ENCODE data around the gene CES3. TPM values are rescaled to one million over a fixed set of nuclear protein-coding genes. Genes with fewer than 3 reads are reported as not detected.

Gene CES3
- polyA plus RNA-seq, 2 of the 4 experiments (the other 2 are of a cell fraction), result 2.1 to 3.8 TPM

GRCh38 chr16:66977341-66978113 is 16.5 kb downstream of the CES3 start:
- WGBS (ENCODE audit: missing lambda C conversion rate), result 23% methylated on average over 13 of the region's 15 CpGs
- Histone ChIP-seq H3K4me3 (no peak overlapping the region), H3K4me1 (peaks cover 3% of the 10 kb centered on the region; the same call in 1 of the 3 replicates), H3K27ac (peak overlapping the region; percentile 16 to 53; a peak in 2 of 6 replicates), H3K9me3 (no peaks in the 10 kb centered on the region), H3K4me2 (no peak overlapping the region)
- FAIRE-seq, result no peak
- DNase-seq (ENCODE audit: low read depth in 1 of 2, low spot score in 1 of 2), result peak; percentile 87 to 91
- POLR2A ChIA-PET, result no interaction called here
- peak; percentile 98 to 99 for ATAC-seq
- TF ChIP-seq, protein P1, sequence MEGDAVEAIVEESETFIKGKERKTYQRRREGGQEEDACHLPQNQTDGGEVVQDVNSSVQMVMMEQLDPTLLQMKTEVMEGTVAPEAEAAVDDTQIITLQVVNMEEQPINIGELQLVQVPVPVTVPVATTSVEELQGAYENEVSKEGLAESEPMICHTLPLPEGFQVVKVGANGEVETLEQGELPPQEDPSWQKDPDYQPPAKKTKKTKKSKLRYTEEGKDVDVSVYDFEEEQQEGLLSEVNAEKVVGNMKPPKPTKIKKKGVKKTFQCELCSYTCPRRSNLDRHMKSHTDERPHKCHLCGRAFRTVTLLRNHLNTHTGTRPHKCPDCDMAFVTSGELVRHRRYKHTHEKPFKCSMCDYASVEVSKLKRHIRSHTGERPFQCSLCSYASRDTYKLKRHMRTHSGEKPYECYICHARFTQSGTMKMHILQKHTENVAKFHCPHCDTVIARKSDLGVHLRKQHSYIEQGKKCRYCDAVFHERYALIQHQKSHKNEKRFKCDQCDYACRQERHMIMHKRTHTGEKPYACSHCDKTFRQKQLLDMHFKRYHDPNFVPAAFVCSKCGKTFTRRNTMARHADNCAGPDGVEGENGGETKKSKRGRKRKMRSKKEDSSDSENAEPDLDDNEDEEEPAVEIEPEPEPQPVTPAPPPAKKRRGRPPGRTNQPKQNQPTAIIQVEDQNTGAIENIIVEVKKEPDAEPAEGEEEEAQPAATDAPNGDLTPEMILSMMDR (IDR thresholded peaks at IDR 0.05), result peak; percentile 94
- peak; percentile 98 for TF ChIP-seq RAD21 (conservative IDR thresholded peaks at IDR 0.05 in 1 of 2, IDR thresholded peaks at IDR 0.05 in 1 of 2)
- TF ChIP-seq SMC3 (IDR thresholded peaks at IDR 0.05), result peak; percentile 96
- TF ChIP-seq BHLHE40 (IDR thresholded peaks at IDR 0.05; ENCODE audit: low read depth, low read length), result no peak
- CTCF ChIA-PET, result interaction anchor here (0.6 to 13.7 kb wide), 66 partner anchors 13 to 439 kb away, joined by 3 to 216 read pairs (median 4); partner anchors contain the start of genes B3GNT9, CES3, CES4A and ELMO3

GRCh38 chr16:66979011-66979717 is 18.1 kb downstream of the CES3 start:
- CTCF ChIA-PET, result interaction anchor here (1.0 to 13.7 kb wide), 20 partner anchors 11 to 265 kb away, joined by 3 to 216 read pairs (median 6); partner anchors contain the start of genes B3GNT9, CES3, CES4A and ELMO3
- POLR2A ChIA-PET, result no interaction called here
- WGBS (ENCODE audit: missing lambda C conversion rate), result 54% methylated on average over 15 of the region's 16 CpGs
- peak overlapping the region in 1 of 2 experiments; percentile 16; a peak in 1 of 6 replicates for H3K27ac ChIP-seq
- no peak overlapping the region for H3K4me2 ChIP-seq
- peaks cover 3% of the 10 kb centered on the region; the same call in 1 of the 3 replicates for H3K4me1 ChIP-seq
- no peak for TF ChIP-seq PHF8 (IDR thresholded peaks at IDR 0.05; ENCODE audit: borderline replicate concordance, low read depth)
- TF ChIP-seq, protein P2, sequence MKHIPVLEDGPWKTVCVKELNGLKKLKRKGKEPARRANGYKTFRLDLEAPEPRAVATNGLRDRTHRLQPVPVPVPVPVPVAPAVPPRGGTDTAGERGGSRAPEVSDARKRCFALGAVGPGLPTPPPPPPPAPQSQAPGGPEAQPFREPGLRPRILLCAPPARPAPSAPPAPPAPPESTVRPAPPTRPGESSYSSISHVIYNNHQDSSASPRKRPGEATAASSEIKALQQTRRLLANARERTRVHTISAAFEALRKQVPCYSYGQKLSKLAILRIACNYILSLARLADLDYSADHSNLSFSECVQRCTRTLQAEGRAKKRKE (CRISPR knock-in tag; IDR thresholded peaks at IDR 0.05; ENCODE audit: low read depth), result no peak
- TF ChIP-seq HDAC2 (IDR thresholded peaks at IDR 0.05), result no peak
- TF ChIP-seq TFCP2L1 (CRISPR knock-in tag; IDR thresholded peaks at IDR 0.05), result no peak
- TF ChIP-seq CBX2 (IDR thresholded peaks at IDR 0.05; ENCODE audit: borderline replicate concordance, low read depth), result no peak
- no peak for FAIRE-seq
- no peak for DNase-seq (ENCODE audit: low read depth in 1 of 2, low spot score in 1 of 2)
- ATAC-seq, result no peak
- H3K4me3 ChIP-seq, result no peak overlapping the region
- H3K9me3 ChIP-seq, result no peaks in the 10 kb centered on the region

GRCh38 chr16:66983033-66983432 is 22.0 kb downstream of the CES3 start:
- ChIA-PET CTCF (interaction anchor here (0.8 to 2.6 kb wide), 14 partner anchors 8 to 204 kb away, joined by 3 to 10 read pairs (median 4); partner anchors contain the start of genes FBXL8, NOL3 and TRADD), POLR2A (no interaction called here)
- TF ChIP-seq EP300 (IDR thresholded peaks at IDR 0.05), result no peak
- FAIRE-seq (no peak), ATAC-seq (no peak), DNase-seq (ENCODE audit: low read depth in 1 of 2, low spot score in 1 of 2) (no peak)
- Histone ChIP-seq H3K4me3 (no peak overlapping the region), H3K9me3 (no peaks in the 10 kb centered on the region), H3K4me2 (no peak overlapping the region), H3K4me1 (peaks cover 4% of the 10 kb centered on the region; the same call in 1 of the 3 replicates), H3K27ac (no peak overlapping the region)
- WGBS (ENCODE audit: missing lambda C conversion rate), result 66% methylated on average over 9 of the region's 9 CpGs

DNA sequence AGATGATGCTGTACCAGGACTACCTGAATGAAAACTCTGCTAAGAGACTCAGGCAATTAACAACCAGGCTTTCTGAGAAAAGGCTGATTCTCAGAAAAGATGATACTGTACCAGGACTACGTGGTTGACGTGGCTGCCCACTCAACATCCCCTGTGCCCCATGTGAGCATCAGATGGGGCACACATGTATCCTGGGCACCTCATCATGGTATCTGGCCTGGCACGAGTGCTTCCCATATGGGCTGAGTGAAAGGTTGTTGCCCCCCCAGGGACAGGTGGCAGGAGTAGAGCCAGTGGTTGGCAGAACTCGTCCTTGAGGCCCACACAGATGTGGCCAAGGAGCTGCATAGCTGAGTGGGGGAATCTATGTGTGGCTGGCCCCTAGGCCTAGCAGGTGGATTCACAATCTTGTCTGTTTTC is 23.8 kb downstream of the CES3 start:
- no peak overlapping the region for H3K4me3 ChIP-seq
- H3K4me2 ChIP-seq, result no peak overlapping the region
- no peak overlapping the region for H3K27ac ChIP-seq
- ATAC-seq (no peak; a peak in 1 of 6 replicates), FAIRE-seq (no peak), DNase-seq (ENCODE audit: low read depth in 1 of 2, low spot score in 1 of 2) (no peak)
- CTCF ChIA-PET, result interaction anchor here (0.9 to 2.6 kb wide), 8 partner anchors 9 to 200 kb away, joined by 3 to 11 read pairs (median 6); no protein-coding TSS in a partner anchor
- H3K9me3 ChIP-seq, result no peaks in the 10 kb centered on the region
- 74% methylated on average over 4 of the region's 4 CpGs for WGBS (ENCODE audit: missing lambda C conversion rate)
- POLR2A ChIA-PET, result no interaction called here
- H3K4me1 ChIP-seq, result peaks cover 4% of the 10 kb centered on the region; the same call in 1 of the 3 replicates
- no peak for TF ChIP-seq POLR2A (IDR thresholded peaks at IDR 0.05; ENCODE audit: low read length)
- no peak for TF ChIP-seq TP53 (CRISPR knock-in tag; IDR thresholded peaks at IDR 0.05)
- no peak for TF ChIP-seq TFCP2L1 (CRISPR knock-in tag; IDR thresholded peaks at IDR 0.05)
- no peak for TF ChIP-seq SMC3 (IDR thresholded peaks at IDR 0.05)
- TF ChIP-seq POLR2AphosphoS2 (conservative IDR thresholded peaks at IDR 0.05; ENCODE audit: low read length), result no peak
- no peak for TF ChIP-seq CBX2 (IDR thresholded peaks at IDR 0.05; ENCODE audit: borderline replicate concordance, low read depth)
- TF ChIP-seq FOXS1 (CRISPR knock-in tag; IDR thresholded peaks at IDR 0.05), result no peak
- no peak for TF ChIP-seq ZFP36 (IDR thresholded peaks at IDR 0.05; ENCODE audit: borderline replicate concordance, partially characterized antibody)
- TF ChIP-seq, protein P1 (IDR thresholded peaks at IDR 0.05), result no peak
- TF ChIP-seq EP300 (IDR thresholded peaks at IDR 0.05), result no peak
- TF ChIP-seq HMGXB4 (CRISPR knock-in tag; IDR thresholded peaks at IDR 0.05; ENCODE audit: borderline replicate concordance), result no peak
- no peak for TF ChIP-seq HEYL (CRISPR knock-in tag; IDR thresholded peaks at IDR 0.05)
